BJ (cell line): ENCODE results near the gene KCNA3. TPM values are rescaled to one million over a fixed set of nuclear protein-coding genes. Genes with fewer than 3 reads are reported as not detected.

Experiments
- CTCF ChIA-PET: fragments of 350-600 bp; formaldehyde crosslinking; extraction: SDS; loops from one replicate; lab custom pipeline; 2021; ENCODE audit warnings: antibody characterized with exemption, inconsistent platforms; lab: Yijun Ruan, JAX
- POLR2A ChIA-PET: fragments of 300-600 bp; sonication (Branson Sonifier 250); formaldehyde crosslinking; extraction: SDS; loops from one replicate; lab custom pipeline; 2021; ENCODE audit warnings: antibody characterized with exemption; lab: Charles Lee
- DNase-seq: peaks from one replicate; pipeline ENCODE4 v3.0.0-alpha.2; 2011; ENCODE audit warnings: low read depth
- H3K27me3 ChIP-seq: 2 replicates; pipeline ENCODE4 v1.6.0; 2011; ENCODE audit warnings: low read length; ENCODE audit not compliant: control insufficient read depth, insufficient read depth
- H3K36me3 ChIP-seq: 2 replicates; pipeline ENCODE4 v1.5.1; 2011; ENCODE audit warnings: low read length; ENCODE audit not compliant: control insufficient read depth, insufficient read depth
- H3K4me3 ChIP-seq: 2 replicates; pipeline ENCODE4 v1.5.1; 2011; ENCODE audit warnings: low read depth, mild to moderate bottlenecking, control low read depth, low read length
- CTCF ChIP-seq: IDR thresholded peaks from 2 replicates; pipeline ENCODE4 v1.5.1; 2011; ENCODE audit warnings: low read depth, mild to moderate bottlenecking, control low read depth, inconsistent platforms, low read length, moderate library complexity; ENCODE audit not compliant: insufficient read depth
- polyA plus RNA-seq: library from polyadenylated mRNA; depleted of rRNA; stranded (reverse); fragments of >200 nt; gene quantifications from 2 replicates; pipeline ENCODE4 v1.2.3, GENCODE V29; 2011

The KCNA3 gene
- polyA plus RNA-seq, 1 experiment, result 0.39 TPM

- peaks cover 6% of the 10 kb centered on the region for H3K27me3 ChIP-seq
- no peak for TF ChIP-seq CTCF
- DNase-seq, result no peak
- no peak overlapping the region for H3K4me3 ChIP-seq
- H3K36me3 ChIP-seq, result no peaks in the 10 kb centered on the region
- POLR2A ChIA-PET, result no interaction called here
- CTCF ChIA-PET, result interaction anchor here (0.5 kb wide), 1 partner anchor 52 kb away, joined by 3 read pairs; no protein-coding TSS in a partner anchor
Observed at GRCh38 chr1:110714374-110714995, 39.7 kb upstream of the KCNA3 start.

GRCh38 chr1:110713221-110713620 is 38.5 kb upstream of the KCNA3 start:
- H3K4me3 ChIP-seq, result no peak overlapping the region
- H3K36me3 ChIP-seq, result no peaks in the 10 kb centered on the region
- H3K27me3 ChIP-seq, result peaks cover 5% of the 10 kb centered on the region
- POLR2A ChIA-PET, result no interaction called here
- no peak for DNase-seq
- CTCF ChIA-PET, result interaction anchor here (0.8 to 1.0 kb wide), 2 partner anchors 17 to 94 kb away, joined by 3 to 4 read pairs; no protein-coding TSS in a partner anchor
- no peak for TF ChIP-seq CTCF

GRCh38 chr1:110710314-110710713 is 35.6 kb upstream of the KCNA3 start:
- no peak for TF ChIP-seq CTCF
- no peak for DNase-seq
- H3K27me3 ChIP-seq, result peaks cover 5% of the 10 kb centered on the region
- CTCF ChIA-PET, result interaction anchor here (1.4 kb wide), 1 partner anchor 70 kb away, joined by 3 read pairs; no protein-coding TSS in a partner anchor
- H3K36me3 ChIP-seq, result no peaks in the 10 kb centered on the region
- POLR2A ChIA-PET, result no interaction called here
- no peak overlapping the region for H3K4me3 ChIP-seq

GRCh38 chr1:110708974-110709440 is 34.3 kb upstream of the KCNA3 start:
- Histone ChIP-seq H3K36me3 (no peaks in the 10 kb centered on the region), H3K4me3 (no peak overlapping the region), H3K27me3 (peaks cover 2% of the 10 kb centered on the region)
- CTCF ChIA-PET, result interaction anchor here (0.6 kb wide), 1 partner anchor 112 kb away, joined by 3 read pairs; no protein-coding TSS in a partner anchor
- POLR2A ChIA-PET, result no interaction called here
- DNase-seq, result no peak
- TF ChIP-seq CTCF, result no peak

- CTCF ChIA-PET, result interaction anchor here (0.6 to 1.3 kb wide), 4 partner anchors 12 to 212 kb away, joined by 3 read pairs; no protein-coding TSS in a partner anchor
- Histone ChIP-seq H3K4me3 (no peak overlapping the region), H3K27me3 (no peaks in the 10 kb centered on the region), H3K36me3 (no peaks in the 10 kb centered on the region)
- TF ChIP-seq CTCF, result no peak
- POLR2A ChIA-PET, result no interaction called here
- DNase-seq, result no peak
Observed at GRCh38 chr1:110707232-110707631, 32.5 kb upstream of the KCNA3 start.
